ENCODE measurements around the gene FAM229B.

DNA sequence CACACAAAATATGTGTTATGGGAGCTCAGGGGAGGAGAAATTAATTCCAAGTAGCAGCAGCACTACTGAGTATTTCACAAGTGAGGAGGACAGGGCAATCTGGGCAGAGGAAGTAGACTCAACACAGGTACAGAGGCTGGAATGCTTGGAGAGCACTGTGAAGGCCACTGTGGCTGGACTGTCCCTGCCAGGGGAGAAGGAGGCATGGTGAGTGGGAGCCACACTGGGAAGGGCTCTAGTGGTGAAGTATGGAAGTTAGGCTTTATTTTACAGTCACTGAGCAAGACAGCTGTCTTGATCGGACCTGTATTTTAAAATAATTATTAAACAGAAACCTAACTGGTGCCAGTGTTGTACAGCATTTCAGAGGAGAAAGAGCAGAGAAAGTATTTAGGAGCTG is 28.8 kb downstream of the FAM229B start:
- TF ChIP-seq, protein P1, sequence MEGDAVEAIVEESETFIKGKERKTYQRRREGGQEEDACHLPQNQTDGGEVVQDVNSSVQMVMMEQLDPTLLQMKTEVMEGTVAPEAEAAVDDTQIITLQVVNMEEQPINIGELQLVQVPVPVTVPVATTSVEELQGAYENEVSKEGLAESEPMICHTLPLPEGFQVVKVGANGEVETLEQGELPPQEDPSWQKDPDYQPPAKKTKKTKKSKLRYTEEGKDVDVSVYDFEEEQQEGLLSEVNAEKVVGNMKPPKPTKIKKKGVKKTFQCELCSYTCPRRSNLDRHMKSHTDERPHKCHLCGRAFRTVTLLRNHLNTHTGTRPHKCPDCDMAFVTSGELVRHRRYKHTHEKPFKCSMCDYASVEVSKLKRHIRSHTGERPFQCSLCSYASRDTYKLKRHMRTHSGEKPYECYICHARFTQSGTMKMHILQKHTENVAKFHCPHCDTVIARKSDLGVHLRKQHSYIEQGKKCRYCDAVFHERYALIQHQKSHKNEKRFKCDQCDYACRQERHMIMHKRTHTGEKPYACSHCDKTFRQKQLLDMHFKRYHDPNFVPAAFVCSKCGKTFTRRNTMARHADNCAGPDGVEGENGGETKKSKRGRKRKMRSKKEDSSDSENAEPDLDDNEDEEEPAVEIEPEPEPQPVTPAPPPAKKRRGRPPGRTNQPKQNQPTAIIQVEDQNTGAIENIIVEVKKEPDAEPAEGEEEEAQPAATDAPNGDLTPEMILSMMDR (IDR thresholded peaks at IDR 0.05; ENCODE audit: insufficient read depth, low read depth, low read length) = no peak
- TF ChIP-seq EZH2 (IDR thresholded peaks at IDR 0.05; ENCODE audit: insufficient read depth, low read length) = no peak
